H1 (cell line): Measurements from ENCODE around the gene DCN. TPM values are rescaled to one million over a fixed set of nuclear protein-coding genes. Genes with fewer than 3 reads are reported as not detected.
A peak's percentile ranks its signal among the peaks of the same experiment; 100 is the strongest.

ENCODE experiments used
- CTCF ChIA-PET: fragments of 300-600 bp; sonication (Branson Sonifier 250); formaldehyde crosslinking; loops from one replicate; lab custom pipeline; 2021; ENCODE audit not compliant: partially characterized antibody; lab: Charles Lee
- POLR2A ChIA-PET: fragments of 300-600 bp; sonication (Branson Sonifier 250); formaldehyde crosslinking; loops from one replicate; lab custom pipeline; 2021; ENCODE audit warnings: inconsistent platforms; ENCODE audit not compliant: partially characterized antibody; lab: Charles Lee
- DNase-seq, 2 experiments: peaks; one replicate each; pipeline versions ENCODE4 v3.0.0 to v3.0.0-alpha.2; 2010 to 2022; ENCODE audit warnings: low spot score in 2 of 2, low read depth in 1 of 2, mixed read lengths in 1 of 2
- FAIRE-seq: peaks from 2 replicates; lab custom pipeline; 2011; peaks lifted over from hg19 to GRCh38; lab: Jason Lieb, UNC
- H2AFZ ChIP-seq: 2 replicates; pipeline ENCODE4 v1.8.1; 2012; ENCODE audit warnings: low read length, inconsistent platforms
- H2AK5ac ChIP-seq: 2 replicates; pipeline ENCODE4 v1.6.1; 2013; ENCODE audit warnings: low read depth, low read length
- H2BK120ac ChIP-seq: replicated peaks from 2 replicates; pipeline ENCODE3; 2013; ENCODE audit warnings: low read depth, low read length, inconsistent platforms
- H2BK12ac ChIP-seq: 2 replicates; pipeline ENCODE4 v1.6.1; 2013; ENCODE audit warnings: low read depth, low read length
- H2BK15ac ChIP-seq: 2 replicates; pipeline ENCODE4 v1.6.1; 2013; ENCODE audit warnings: low read length
- H2BK20ac ChIP-seq: 2 replicates; pipeline ENCODE4 v1.6.1; 2013; ENCODE audit warnings: low read length
- H2BK5ac ChIP-seq: 2 replicates; pipeline ENCODE4 v1.6.1; 2013; ENCODE audit warnings: low read depth, low read length
- H3K14ac ChIP-seq: 2 replicates; pipeline ENCODE4 v1.6.1; 2013; ENCODE audit warnings: inconsistent platforms; ENCODE audit not compliant: insufficient read length
- H3K18ac ChIP-seq: 2 replicates; pipeline ENCODE4 v1.6.1; 2013; ENCODE audit warnings: low read length; ENCODE audit errors: extremely low read depth
- H3K23ac ChIP-seq: 2 replicates; pipeline ENCODE4 v1.6.1; 2013; ENCODE audit warnings: inconsistent platforms; ENCODE audit not compliant: insufficient read length
- H3K23me2 ChIP-seq: 2 replicates; pipeline ENCODE4 v1.6.1; 2013; ENCODE audit warnings: low read depth, low read length
- H3K27ac ChIP-seq: 2 replicates; pipeline ENCODE4 v1.6.1; 2011; ENCODE audit warnings: low read depth, low read length, inconsistent platforms
- H3K27me3 ChIP-seq, 4 experiments: replicated peaks in 1 of 4; 1 replicate in 1 of 4; 2 replicates in 3 of 4; pipeline versions ENCODE4 v1.6.1 to v1.8.1; 2011 to 2013; ENCODE audit warnings: low read length in 3 of 4, mild to moderate bottlenecking in 3 of 4, inconsistent platforms in 2 of 4, mixed read lengths in 2 of 4, moderate library complexity in 1 of 4; ENCODE audit not compliant: control insufficient read depth in 3 of 4, insufficient read depth in 3 of 4; ENCODE audit errors: extremely low read depth in 1 of 4
- H3K36me3 ChIP-seq, 4 experiments: 2 replicates each; pipeline versions ENCODE4 v1.6.1 to v1.8.1; 2011 to 2013; ENCODE audit warnings: mild to moderate bottlenecking in 4 of 4, low read length in 3 of 4, moderate library complexity in 2 of 4, control low read depth in 1 of 4, inconsistent platforms in 1 of 4; ENCODE audit not compliant: insufficient read depth in 4 of 4, control insufficient read depth in 2 of 4
- H3K4ac ChIP-seq: replicated peaks from 2 replicates; pipeline ENCODE3; 2013; ENCODE audit warnings: low read length, low read depth, mixed read lengths, inconsistent platforms; ENCODE audit not compliant: insufficient read length
- H3K4me1 ChIP-seq, 4 experiments: replicated peaks in 1 of 4; 1 replicate in 1 of 4; 2 replicates in 3 of 4; pipeline versions ENCODE4 v1.6.1 to v1.8.1; 2011 to 2013; ENCODE audit warnings: low read length in 3 of 4, inconsistent platforms in 2 of 4, mixed read lengths in 1 of 4; ENCODE audit not compliant: insufficient read depth in 4 of 4, control insufficient read depth in 3 of 4
- H3K4me2 ChIP-seq, 2 experiments: 2 replicates each; pipeline versions ENCODE4 v1.6.1 to v1.8.1; 2011 to 2013; ENCODE audit warnings: low read depth in 2 of 2, low read length in 2 of 2, control low read depth in 1 of 2, inconsistent platforms in 1 of 2, mild to moderate bottlenecking in 1 of 2; ENCODE audit not compliant: insufficient read depth in 1 of 2
- H3K4me3 ChIP-seq, 4 experiments: fragments of 200-600, 300-600 bp in 1 of 4; sonication (generic), shearing (Covaris generic), sonication (Bioruptor Twin) in 1 of 4; 2 replicates each; pipeline versions ENCODE4 v1.5.1 to v1.8.1; 2011 to 2016; ENCODE audit warnings: low read length in 4 of 4, low read depth in 3 of 4, control low read depth in 2 of 4, inconsistent platforms in 2 of 4, mild to moderate bottlenecking in 2 of 4, mixed read lengths in 1 of 4, moderate library complexity in 1 of 4; ENCODE audit not compliant: insufficient read depth in 2 of 4; ENCODE audit errors: extremely low read depth in 1 of 4
- H3K56ac ChIP-seq: replicated peaks from 2 replicates; pipeline ENCODE3; 2013; ENCODE audit warnings: low read depth, mild to moderate bottlenecking, mixed read lengths, low read length, inconsistent platforms; ENCODE audit not compliant: insufficient read length
- H3K79me1 ChIP-seq: 2 replicates; pipeline ENCODE4 v1.6.1; 2013; ENCODE audit warnings: low read depth, low read length, control low read depth
- H3K79me2 ChIP-seq, 2 experiments: 2 replicates each; pipeline versions ENCODE4 v1.6.1 to v1.8.1; 2012 to 2013; ENCODE audit warnings: low read length in 2 of 2, mild to moderate bottlenecking in 2 of 2, inconsistent platforms in 1 of 2; ENCODE audit not compliant: insufficient read depth in 2 of 2, control insufficient read depth in 1 of 2
- H3K9ac ChIP-seq, 4 experiments: replicated peaks in 1 of 4; 1 replicate in 1 of 4; 2 replicates in 3 of 4; pipeline versions ENCODE4 v1.6.1 to v1.8.1; 2011 to 2013; ENCODE audit warnings: low read depth in 3 of 4, low read length in 3 of 4, control low read depth in 2 of 4, mild to moderate bottlenecking in 2 of 4, moderate library complexity in 2 of 4, inconsistent platforms in 1 of 4; ENCODE audit errors: extremely low read depth in 1 of 4
- H3K9me3 ChIP-seq, 2 experiments: 2 replicates each; pipeline versions ENCODE4 v1.6.1 to v1.8.1; 2012 to 2013; ENCODE audit warnings: mild to moderate bottlenecking in 2 of 2, moderate library complexity in 2 of 2, control low read depth in 1 of 2, inconsistent platforms in 1 of 2, low read depth in 1 of 2, low read length in 1 of 2, mixed read lengths in 1 of 2; ENCODE audit not compliant: insufficient read depth in 2 of 2
- H4K20me1 ChIP-seq, 2 experiments: replicated peaks in 1 of 2; 2 replicates each; pipeline versions ENCODE3 to v1.8.1; 2011 to 2013; ENCODE audit warnings: inconsistent platforms in 2 of 2, low read length in 2 of 2, mild to moderate bottlenecking in 1 of 2; ENCODE audit not compliant: insufficient read depth in 2 of 2, control insufficient read depth in 1 of 2
- H4K5ac ChIP-seq: 2 replicates; pipeline ENCODE4 v1.6.1; 2013; ENCODE audit warnings: low read length, low read depth, mixed read lengths, inconsistent platforms; ENCODE audit not compliant: insufficient read length
- H4K8ac ChIP-seq: 2 replicates; pipeline ENCODE4 v1.8.0; 2013; ENCODE audit warnings: mild to moderate bottlenecking, moderate library complexity, low read length, inconsistent platforms; ENCODE audit not compliant: insufficient read depth; ENCODE audit errors: extremely low read depth
- H4K91ac ChIP-seq: replicated peaks from 2 replicates; pipeline ENCODE3; 2013; ENCODE audit warnings: low read length, mixed read lengths, inconsistent platforms; ENCODE audit not compliant: insufficient read length
- CHD2 ChIP-seq: IDR thresholded peaks from 2 replicates; pipeline ENCODE4 v1.6.1; 2012; ENCODE audit warnings: low read length, improper control_type of control experiment
- CTBP2 ChIP-seq: IDR thresholded peaks from 2 replicates; pipeline ENCODE4 v1.7.0; 2011; ENCODE audit warnings: borderline replicate concordance, mild to moderate bottlenecking, moderate library complexity, mixed read lengths, low read length; ENCODE audit not compliant: insufficient read depth, insufficient read length
- GABPA ChIP-seq: IDR thresholded peaks from 2 replicates; pipeline ENCODE4 v1.6.1; 2011; ENCODE audit warnings: mild to moderate bottlenecking, low read length, moderate library complexity, borderline replicate concordance; ENCODE audit not compliant: insufficient read depth
- KDM1A ChIP-seq: fragments of 200-600, 300-600 bp; sonication (generic); IDR thresholded peaks from 2 replicates; pipeline ENCODE4 v1.7.1; 2016; ENCODE audit warnings: mild to moderate bottlenecking, low read length, borderline replicate concordance
- KDM5A ChIP-seq: fragments of 200-600 bp; IDR thresholded peaks from 2 replicates; pipeline ENCODE4 v1.7.1; 2012; ENCODE audit warnings: mild to moderate bottlenecking, low read length, inconsistent platforms, mixed read lengths
- WGBS, 2 experiments: shearing (Covaris generic) in 1 of 2; methylation state at CpG; one replicate each; pipeline versions ENCODE4 v1.1.6 to v1.1.7; 2013 to 2015; ENCODE audit warnings: low lambda C conversion rate in 2 of 2, mixed read lengths in 2 of 2, inconsistent platforms in 1 of 2, low coverage in 1 of 2, missing lambda C conversion rate in 1 of 2; ENCODE audit not compliant: insufficient replicate concordance in 2 of 2, insufficient coverage in 1 of 2, insufficient read length in 1 of 2; ENCODE audit errors: extremely low coverage in 1 of 2, missing lambda C conversion rate in 1 of 2; 5-methylcytosine and 5-hydroxymethylcytosine counted together
- polyA plus RNA-seq, 7 experiments: library from polyadenylated mRNA; depleted of rRNA in 3 of 7; stranded (reverse) in 5 of 7; unstranded in 2 of 7; fragments of >200 nt in 5 of 7; fragments of 200-250 nt in 2 of 7; gene quantifications; 1 replicate in 5 of 7; 2 replicates in 1 of 7; 4 replicates in 1 of 7; pipeline versions ENCODE4 v1.2.1 to v1.2.3, GENCODE V29; 2011 to 2013; ENCODE audit warnings: missing spikeins in 2 of 7, mixed read lengths in 2 of 7
- total RNA-seq: library from RNA; stranded (reverse); fragmentation: NEBNext Ultra II Directional; extraction: Animal tissue kit (Norgen Biotek cat#: 25700); gene quantifications from 2 replicates; pipeline ENCODE4 v1.2.1, GENCODE V29; 2021
- TF ChIP-seq, protein P1 (sequence below): IDR thresholded peaks from 2 replicates; pipeline ENCODE4 v1.6.1; 2012; ENCODE audit warnings: low read length, inconsistent platforms

Gene DCN
- total and polyA plus RNA-seq, 2 of the 8 experiments (the other 6 are each of a cell fraction or from before 2014, with no cell fraction given), result not detected

DNA sequence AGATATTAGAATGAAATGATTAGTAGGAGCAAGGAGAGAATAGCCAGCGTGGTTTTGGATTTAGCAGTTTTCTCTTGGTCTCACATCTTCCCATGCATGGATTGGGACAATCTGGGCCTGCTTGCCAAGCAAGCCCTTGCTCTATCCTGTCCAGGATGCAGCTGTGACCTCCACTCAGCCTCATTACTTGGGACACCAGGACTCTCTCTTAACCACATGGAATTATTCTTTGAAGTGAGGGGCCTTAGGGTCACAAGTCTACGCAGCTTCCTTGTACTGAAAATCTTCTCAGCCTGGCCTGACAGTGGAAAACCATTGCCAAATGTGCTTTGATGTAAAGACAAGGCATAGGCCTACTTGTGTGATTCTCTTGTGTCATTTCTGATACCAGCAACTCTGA is 28.0 kb upstream of the DCN start:
- H3K9me3 ChIP-seq, result no peaks in the 10 kb centered on the region
- no peak overlapping the region for H3K23ac ChIP-seq
- no peaks in the 10 kb centered on the region for H4K20me1 ChIP-seq
- no peaks in the 10 kb centered on the region for H3K79me2 ChIP-seq
- H4K5ac ChIP-seq, result no peak overlapping the region
- no peak overlapping the region for H3K27ac ChIP-seq
- H3K9ac ChIP-seq, result no peak overlapping the region
- H3K4me2 ChIP-seq, result no peak overlapping the region
- no peak overlapping the region for H3K14ac ChIP-seq
- 92% methylated on average over 2 of the region's 2 CpGs; no CpG with 5 or more reads in 1 of the 2 experiments for WGBS, 2 experiments
- H3K4me3 ChIP-seq, result no peak overlapping the region
- FAIRE-seq (no peak), DNase-seq (no peak)
- H2AK5ac ChIP-seq, result no peak overlapping the region
- H3K36me3 ChIP-seq, result no peaks in the 10 kb centered on the region
- POLR2A ChIA-PET, result no interaction called here
- 0 out of 2 replicates have a peak overlapping the region, but pooled peaks have one; percentile 43 for H2BK12ac ChIP-seq
- H3K4ac ChIP-seq, result no peak overlapping the region
- H4K8ac ChIP-seq, result no peak overlapping the region
- H2BK15ac ChIP-seq, result no peak overlapping the region
- H2BK120ac ChIP-seq, result no peak overlapping the region
- no peaks in the 10 kb centered on the region for H3K79me1 ChIP-seq
- TF ChIP-seq CHD2 (no peak), GABPA (no peak), KDM1A (no peak), KDM5A (no peak), CTBP2 (no peak)
- TF ChIP-seq, protein P1, sequence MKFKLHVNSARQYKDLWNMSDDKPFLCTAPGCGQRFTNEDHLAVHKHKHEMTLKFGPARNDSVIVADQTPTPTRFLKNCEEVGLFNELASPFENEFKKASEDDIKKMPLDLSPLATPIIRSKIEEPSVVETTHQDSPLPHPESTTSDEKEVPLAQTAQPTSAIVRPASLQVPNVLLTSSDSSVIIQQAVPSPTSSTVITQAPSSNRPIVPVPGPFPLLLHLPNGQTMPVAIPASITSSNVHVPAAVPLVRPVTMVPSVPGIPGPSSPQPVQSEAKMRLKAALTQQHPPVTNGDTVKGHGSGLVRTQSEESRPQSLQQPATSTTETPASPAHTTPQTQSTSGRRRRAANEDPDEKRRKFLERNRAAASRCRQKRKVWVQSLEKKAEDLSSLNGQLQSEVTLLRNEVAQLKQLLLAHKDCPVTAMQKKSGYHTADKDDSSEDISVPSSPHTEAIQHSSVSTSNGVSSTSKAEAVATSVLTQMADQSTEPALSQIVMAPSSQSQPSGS, result no peak
- CTCF ChIA-PET, result interaction anchor here (1.0 to 1.5 kb wide), 2 partner anchors 18 to 116 kb away, joined by 3 to 4 read pairs; no protein-coding TSS in a partner anchor
- H3K4me1 ChIP-seq, result no peaks in the 10 kb centered on the region
- H4K91ac ChIP-seq, result no peak overlapping the region
- H2BK20ac ChIP-seq, result no peak overlapping the region
- no peak overlapping the region for H3K18ac ChIP-seq
- H2BK5ac ChIP-seq, result no peak overlapping the region
- H3K27me3 ChIP-seq, result no peaks in the 10 kb centered on the region
- no peaks in the 10 kb centered on the region for H3K23me2 ChIP-seq
- H3K56ac ChIP-seq, result no peak overlapping the region
- peak overlapping the region; percentile 12; the same call in 1 of the 2 replicates for H2AFZ ChIP-seq
